ENCODE results near the gene GPC3.

DNA sequence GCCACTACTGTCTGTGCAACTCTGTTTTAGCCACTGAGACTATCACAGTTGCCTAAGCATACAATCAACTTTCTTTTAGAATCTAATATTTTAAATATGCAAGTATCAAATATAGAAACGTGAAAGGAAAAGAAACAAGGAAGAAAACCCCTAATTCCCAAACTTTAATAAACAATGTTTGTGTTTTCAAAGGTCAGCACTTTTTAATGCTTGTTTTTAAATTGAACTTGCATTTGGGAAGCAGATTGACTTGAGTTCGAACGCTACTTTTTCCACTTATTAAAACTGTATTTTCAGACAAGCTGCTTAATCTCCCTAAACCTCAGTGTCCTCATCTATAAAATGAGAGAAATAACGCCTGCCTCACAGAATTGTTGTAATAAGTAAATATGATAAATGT lies 384.3 kb downstream of the GPC3 start:
- TF ChIP-seq, protein P1, sequence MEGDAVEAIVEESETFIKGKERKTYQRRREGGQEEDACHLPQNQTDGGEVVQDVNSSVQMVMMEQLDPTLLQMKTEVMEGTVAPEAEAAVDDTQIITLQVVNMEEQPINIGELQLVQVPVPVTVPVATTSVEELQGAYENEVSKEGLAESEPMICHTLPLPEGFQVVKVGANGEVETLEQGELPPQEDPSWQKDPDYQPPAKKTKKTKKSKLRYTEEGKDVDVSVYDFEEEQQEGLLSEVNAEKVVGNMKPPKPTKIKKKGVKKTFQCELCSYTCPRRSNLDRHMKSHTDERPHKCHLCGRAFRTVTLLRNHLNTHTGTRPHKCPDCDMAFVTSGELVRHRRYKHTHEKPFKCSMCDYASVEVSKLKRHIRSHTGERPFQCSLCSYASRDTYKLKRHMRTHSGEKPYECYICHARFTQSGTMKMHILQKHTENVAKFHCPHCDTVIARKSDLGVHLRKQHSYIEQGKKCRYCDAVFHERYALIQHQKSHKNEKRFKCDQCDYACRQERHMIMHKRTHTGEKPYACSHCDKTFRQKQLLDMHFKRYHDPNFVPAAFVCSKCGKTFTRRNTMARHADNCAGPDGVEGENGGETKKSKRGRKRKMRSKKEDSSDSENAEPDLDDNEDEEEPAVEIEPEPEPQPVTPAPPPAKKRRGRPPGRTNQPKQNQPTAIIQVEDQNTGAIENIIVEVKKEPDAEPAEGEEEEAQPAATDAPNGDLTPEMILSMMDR (conservative IDR thresholded peaks at IDR 0.05; ENCODE audit: low read depth, low read length): no peak
- TF ChIP-seq EZH2 (IDR thresholded peaks at IDR 0.05; ENCODE audit: borderline replicate concordance, low read depth, low read length, poor library complexity, severe bottlenecking): no peak
